GM13976 (cell line): ENCODE results near the gene MAP3K4.

ENCODE experiments used
- DNase-seq: peaks from one replicate; pipeline ENCODE4 v3.0.0; 2012; ENCODE audit warnings: low spot score
- CTCF ChIP-seq: IDR thresholded peaks from 2 replicates; pipeline ENCODE4 v1.5.1; 2012; ENCODE audit warnings: borderline replicate concordance, mild to moderate bottlenecking; ENCODE audit not compliant: insufficient read depth; ENCODE audit errors: extremely low read depth, missing control alignments, control extremely low read depth
- in situ Hi-C: fragments of 300-500 bp; cut with MboI; formaldehyde crosslinking; loops from one replicate; pipeline ENCODE4 v1.12.0; 2022; ENCODE audit warnings: low sequenced_read_pairs, mixed read lengths, inconsistent platforms; ENCODE audit not compliant: unreplicated experiment

MAP3K4 gene

DNA sequence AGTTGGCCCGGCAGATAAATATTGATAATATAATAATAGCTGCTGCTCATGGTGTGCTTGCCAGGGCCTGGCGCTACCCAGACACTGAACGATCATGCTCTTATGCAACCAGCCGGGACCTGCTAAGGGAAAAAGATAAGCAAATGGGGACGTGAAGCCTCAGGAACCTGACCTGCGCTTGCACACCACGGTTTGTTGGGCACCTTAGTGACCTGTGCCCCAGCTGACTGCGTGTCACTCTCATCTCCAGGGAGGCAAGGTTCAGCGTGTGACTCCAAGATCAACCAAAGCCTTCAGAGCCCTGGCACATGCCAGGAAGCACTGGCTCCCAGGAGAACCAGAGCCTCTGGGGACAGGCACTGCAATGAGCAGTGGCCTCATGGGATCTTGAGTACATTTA, 171.2 kb downstream of the MAP3K4 start:
- DNase-seq, result no peak
- no peak for TF ChIP-seq CTCF
- in situ Hi-C loops, result no loop called here

DNA sequence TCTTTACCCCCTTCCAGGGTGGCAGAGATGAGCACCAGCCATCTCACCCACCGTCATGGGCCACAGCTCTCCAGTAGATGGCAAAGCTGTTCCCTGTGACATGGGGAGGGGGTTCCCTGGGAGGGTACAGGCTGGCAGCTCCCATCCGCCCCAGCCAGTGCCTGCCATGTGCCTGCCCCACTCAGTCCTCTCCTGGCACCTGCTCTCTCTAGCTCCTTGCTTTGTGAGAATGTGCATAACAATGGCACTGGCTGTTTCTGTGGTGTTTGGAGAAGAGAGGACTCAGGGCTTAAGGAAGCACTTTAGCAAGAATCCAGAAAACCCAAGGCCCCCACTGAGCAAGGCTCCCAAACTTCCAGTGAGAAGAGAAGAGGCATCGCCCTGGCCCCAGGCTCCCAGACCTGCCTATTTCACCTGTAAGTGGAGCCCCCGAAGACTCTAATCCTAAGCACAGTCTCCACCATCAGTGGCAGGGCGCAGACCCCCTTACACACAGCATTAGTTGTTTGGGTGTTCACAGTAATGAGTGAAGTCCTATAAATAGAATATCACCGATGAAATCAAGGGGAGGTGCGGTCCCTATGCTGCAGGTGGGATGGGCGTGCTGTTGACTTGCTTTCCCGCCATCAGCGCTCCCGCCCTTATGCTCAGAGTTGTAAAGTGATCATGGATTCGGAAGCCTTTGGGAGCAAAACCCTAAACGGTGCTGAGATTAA, 172.1 kb downstream of the MAP3K4 start:
- TF ChIP-seq CTCF, result no peak
- in situ Hi-C loops, result no loop called here
- no peak for DNase-seq

GRCh38 chr6:161164182-161164625, 172.6 kb downstream of the MAP3K4 start:
- in situ Hi-C loops, result no loop called here

DNA sequence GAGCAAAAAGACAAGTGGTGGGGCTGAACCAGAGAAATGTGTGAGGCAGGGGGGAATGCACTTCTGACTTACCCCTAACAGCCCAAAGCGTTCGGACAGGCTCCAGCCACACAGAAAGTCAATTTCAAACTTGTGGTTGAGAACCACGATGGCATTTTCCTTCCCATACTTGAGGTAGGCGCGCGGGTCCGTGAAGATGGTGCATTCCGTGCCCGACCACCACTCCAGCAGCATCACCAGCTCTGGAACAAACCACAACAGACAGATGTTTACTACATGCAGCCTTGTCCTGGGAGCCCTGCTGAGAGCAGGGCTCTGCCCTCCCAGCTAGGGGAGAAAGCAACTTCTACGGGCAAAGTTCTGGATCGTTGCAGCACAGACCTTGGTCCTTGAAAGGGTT, 174.6 kb downstream of the MAP3K4 start:
- TF ChIP-seq CTCF, result no peak
- DNase-seq, result no peak
- in situ Hi-C loops, result no loop called here

More at GRCh38 chr6:161164182-161164625, 172.6 kb downstream of the MAP3K4 start:
- TF ChIP-seq CTCF, result no peak
- DNase-seq, result no peak

GRCh38 chr6:161166677-161167076, 175.1 kb downstream of the MAP3K4 start:
- in situ Hi-C loops, result no loop called here
- no peak for TF ChIP-seq CTCF
- no peak for DNase-seq
